GM19043 (cell line): ENCODE results near the gene XXYLT1.
"Not testable (repeated sequence)": the region's sequence is repeated elsewhere in the genome, so short reads cannot be mapped to it uniquely, and the experiment has no call there.

ENCODE experiments used
- ATAC-seq: cut with Tn5 transposase; IDR thresholded peaks from one replicate; pipeline ENCODE4 v1.9.1; 2021; ENCODE audit warnings: low read depth; ENCODE audit not compliant: unreplicated experiment

XXYLT1 gene

GRCh38 chr3:195270817-195271409 is at the start of gene XXYLT1:
TSS of gene XXYLT1 (minus strand) at chr3:195271159. CDS start at chr3:195271058, 101 bp downstream.
- ATAC-seq = peak; percentile 74

GRCh38 chr3:195319060-195319459 is 48.1 kb upstream of the XXYLT1 start:
- no peak for ATAC-seq

GRCh38 chr3:195312714-195313113 is 41.8 kb upstream of the XXYLT1 start:
- no peak for ATAC-seq

- ATAC-seq = no peak
These were observed 36.8 kb upstream of the XXYLT1 start for GRCh38 chr3:195307711-195308110.

GRCh38 chr3:195306369-195306768 is 35.4 kb upstream of the XXYLT1 start:
- ATAC-seq = no peak

- ATAC-seq = no peak
These were observed 31.5 kb upstream of the XXYLT1 start for GRCh38 chr3:195302431-195302830.

- ATAC-seq = peak; percentile 89
These were observed 26.5 kb upstream of the XXYLT1 start for GRCh38 chr3:195297446-195297845.

- no peak for ATAC-seq
These were observed 25.7 kb upstream of the XXYLT1 start for GRCh38 chr3:195296662-195297061.

GRCh38 chr3:195291121-195291520 is 20.2 kb upstream of the XXYLT1 start:
- no peak for ATAC-seq

GRCh38 chr3:195290643-195291042 is 19.7 kb upstream of the XXYLT1 start:
- not testable (repeated sequence) for ATAC-seq

- ATAC-seq = no peak
These were observed 15.3 kb upstream of the XXYLT1 start for GRCh38 chr3:195286115-195286872.

GRCh38 chr3:195285372-195285771 is 14.4 kb upstream of the XXYLT1 start:
- no peak for ATAC-seq

GRCh38 chr3:195284842-195285241 is 13.9 kb upstream of the XXYLT1 start:
- ATAC-seq = no peak

GRCh38 chr3:195282961-195283360 is 12.0 kb upstream of the XXYLT1 start:
- ATAC-seq = no peak

GRCh38 chr3:195274259-195274966 is 3.5 kb upstream of the XXYLT1 start:
- ATAC-seq = no peak

- ATAC-seq = peak; percentile 66
These were observed 668 bp upstream of the XXYLT1 start for GRCh38 chr3:195271410-195272243.

- ATAC-seq = peak; percentile 17
These were observed 711 bp downstream of the XXYLT1 start for GRCh38 chr3:195270079-195270816.

- no peak for ATAC-seq
These were observed 1.4 kb downstream of the XXYLT1 start for GRCh38 chr3:195269375-195270078.

GRCh38 chr3:195268576-195269309 is 2.2 kb downstream of the XXYLT1 start:
- ATAC-seq = no peak
